HEK293T (cell line): ENCODE data around the gene ST8SIA2.

Source experiments
- CTCF ChIA-PET: fragments of 350-600 bp; formaldehyde crosslinking; extraction: SDS; loops from one replicate; lab custom pipeline; 2021; ENCODE audit warnings: antibody characterized with exemption, inconsistent platforms; lab: Yijun Ruan, JAX
- POLR2A ChIA-PET: fragments of 350-600 bp; formaldehyde crosslinking; extraction: SDS; loops from one replicate; lab custom pipeline; 2020; ENCODE audit warnings: antibody characterized with exemption, inconsistent platforms; lab: Yijun Ruan, JAX
- DNase-seq: peaks from one replicate; pipeline ENCODE4 v3.0.0; 2012; ENCODE audit warnings: mixed read lengths; ENCODE audit errors: extremely low spot score
- ARNT ChIP-seq: fragments of 450-650 bp; IDR thresholded peaks from 2 replicates; pipeline ENCODE4 v1.6.1; 2017; ENCODE audit warnings: mild to moderate bottlenecking
- BHLHE40 ChIP-seq: fragments of 450-650 bp; IDR thresholded peaks from 2 replicates; pipeline ENCODE4 v1.6.1; 2016; ENCODE audit warnings: mild to moderate bottlenecking, moderate library complexity, borderline replicate concordance
- CTBP1 ChIP-seq: fragments of 450-650 bp; IDR thresholded peaks from 2 replicates; pipeline ENCODE4 v1.6.1; 2016; ENCODE audit warnings: borderline replicate concordance
- ELF4 ChIP-seq: fragments of 450-650 bp; IDR thresholded peaks from 2 replicates; pipeline ENCODE4 v1.6.1; 2017; ENCODE audit warnings: antibody characterized with exemption
- FOXA1 ChIP-seq: fragments of 450-650 bp; IDR thresholded peaks from 2 replicates; pipeline ENCODE4 v1.6.1; 2016; ENCODE audit warnings: mild to moderate bottlenecking
- FOXK2 ChIP-seq: fragments of 450-650 bp; IDR thresholded peaks from 2 replicates; pipeline ENCODE4 v1.6.1; 2016; ENCODE audit warnings: mild to moderate bottlenecking
- FOXM1 ChIP-seq: fragments of 450-650 bp; IDR thresholded peaks from 2 replicates; pipeline ENCODE4 v1.6.1; 2017; ENCODE audit warnings: mild to moderate bottlenecking, borderline replicate concordance
- HDGF ChIP-seq: fragments of 450-650 bp; IDR thresholded peaks from 2 replicates; pipeline ENCODE4 v1.6.1; 2017; ENCODE audit warnings: antibody characterized with exemption, borderline replicate concordance
- L3MBTL2 ChIP-seq: fragments of 450-650 bp; conservative IDR thresholded peaks from 2 replicates; pipeline ENCODE4 v1.6.1; 2016; ENCODE audit warnings: mild to moderate bottlenecking
- LEF1 ChIP-seq: fragments of 450-650 bp; IDR thresholded peaks from 2 replicates; pipeline ENCODE4 v1.6.1; 2017; ENCODE audit warnings: mild to moderate bottlenecking, borderline replicate concordance
- NFRKB ChIP-seq: fragments of 450-650 bp; IDR thresholded peaks from 2 replicates; pipeline ENCODE4 v1.6.1; 2016; ENCODE audit warnings: mild to moderate bottlenecking, moderate library complexity
- SP1 ChIP-seq: fragments of 450-650 bp; IDR thresholded peaks from 2 replicates; pipeline ENCODE4 v1.6.1; 2017
- SUZ12 ChIP-seq: fragments of 450-650 bp; IDR thresholded peaks from 2 replicates; pipeline ENCODE4 v1.6.1; 2016; ENCODE audit warnings: mild to moderate bottlenecking
- TARDBP ChIP-seq: fragments of 450-650 bp; IDR thresholded peaks from 2 replicates; pipeline ENCODE4 v1.6.1; 2016
- ZNF384 ChIP-seq: fragments of 450-650 bp; IDR thresholded peaks from 2 replicates; pipeline ENCODE4 v1.6.1; 2016
- TF ChIP-seq, protein P1 (sequence below): fragments of 450-650 bp; IDR thresholded peaks from 2 replicates; pipeline ENCODE4 v1.6.1; 2016

ST8SIA2 gene, protein sequence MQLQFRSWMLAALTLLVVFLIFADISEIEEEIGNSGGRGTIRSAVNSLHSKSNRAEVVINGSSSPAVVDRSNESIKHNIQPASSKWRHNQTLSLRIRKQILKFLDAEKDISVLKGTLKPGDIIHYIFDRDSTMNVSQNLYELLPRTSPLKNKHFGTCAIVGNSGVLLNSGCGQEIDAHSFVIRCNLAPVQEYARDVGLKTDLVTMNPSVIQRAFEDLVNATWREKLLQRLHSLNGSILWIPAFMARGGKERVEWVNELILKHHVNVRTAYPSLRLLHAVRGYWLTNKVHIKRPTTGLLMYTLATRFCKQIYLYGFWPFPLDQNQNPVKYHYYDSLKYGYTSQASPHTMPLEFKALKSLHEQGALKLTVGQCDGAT

DNA sequence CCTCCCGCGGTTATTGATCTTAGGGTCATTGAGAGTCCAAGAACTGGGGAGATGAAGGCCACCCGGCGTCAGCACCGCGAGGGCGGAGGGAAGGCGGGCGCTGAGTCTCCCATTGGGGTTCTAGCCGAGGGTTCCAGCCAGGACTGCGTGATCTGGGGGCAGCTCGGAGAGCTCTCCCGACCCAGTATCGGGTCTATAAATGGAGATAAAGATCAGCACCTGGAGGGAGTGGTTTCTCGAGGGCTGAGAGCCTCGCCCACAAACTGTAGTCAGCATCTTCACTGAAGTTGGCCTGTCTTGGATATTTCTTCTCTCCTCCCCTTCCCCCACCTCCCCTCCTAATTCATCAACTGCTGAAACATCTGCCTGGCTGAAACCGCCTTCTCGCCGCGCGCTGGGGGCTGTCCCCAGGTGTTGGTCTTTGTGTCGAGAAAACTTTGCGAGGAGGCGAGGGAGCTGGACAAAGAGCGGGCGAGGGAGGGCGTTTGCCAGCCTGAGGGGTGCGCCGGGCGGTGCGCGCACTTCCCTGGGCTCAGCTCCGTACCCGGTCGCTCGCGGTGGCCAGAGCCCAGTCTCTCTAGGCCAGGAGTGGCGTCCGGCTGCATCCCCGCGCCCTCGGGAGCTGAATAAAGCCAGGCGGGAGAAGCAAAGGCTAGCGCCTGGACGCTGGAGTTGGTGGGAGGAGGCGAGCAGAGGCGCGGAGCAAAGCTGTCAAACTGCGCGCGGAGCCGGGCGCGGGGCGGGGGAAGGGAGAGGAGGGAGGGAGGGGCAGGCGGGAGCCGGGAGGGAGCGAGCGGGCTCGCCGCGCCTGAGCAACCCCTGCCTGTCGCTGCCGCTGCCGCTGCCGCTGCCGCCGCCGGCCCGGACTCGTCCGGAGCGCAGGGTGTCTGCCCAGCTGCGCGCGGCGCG, at the start of gene ST8SIA2:
Gene ST8SIA2 (plus strand): TSS at position 811 of the 909 bp plus-strand sequence. CDS start 184 bp downstream, outside the sequence.
- peak; percentile 71 for DNase-seq

DNA sequence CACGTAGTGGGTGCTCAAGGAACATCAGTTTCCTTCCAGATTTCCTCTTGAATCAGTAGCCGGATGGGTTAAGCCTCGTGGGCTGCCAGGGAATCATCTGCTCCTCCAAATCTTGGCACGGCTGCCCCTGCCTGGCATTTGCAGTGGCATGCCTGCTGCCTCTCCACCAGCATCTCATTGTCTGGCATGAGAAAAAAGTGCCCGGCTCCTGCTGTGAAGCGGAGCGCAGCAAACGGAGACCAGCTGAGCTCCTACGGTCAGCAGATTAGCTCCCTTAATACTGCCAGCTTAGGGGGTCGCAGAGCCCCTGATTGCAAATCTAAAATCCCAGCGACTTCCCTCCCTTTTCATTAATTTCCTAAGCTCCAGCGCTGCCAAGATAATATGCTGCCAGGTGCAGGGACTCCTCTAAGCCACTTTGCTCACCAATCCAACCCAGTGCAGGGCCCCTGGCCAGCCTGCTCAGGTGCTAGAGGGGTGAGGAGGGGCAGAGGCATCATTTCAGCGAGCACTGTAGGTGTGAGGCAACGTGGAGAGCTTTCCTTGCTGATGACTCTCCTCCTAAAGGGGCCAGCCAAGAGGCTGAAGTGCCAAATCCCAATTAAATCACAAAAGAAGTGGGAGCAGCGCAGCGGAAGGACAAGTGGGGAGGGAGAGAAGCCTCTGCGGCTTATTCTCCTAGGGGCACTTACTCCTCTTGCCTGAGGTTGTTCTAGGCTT, 49.6 kb upstream of the ST8SIA2 start:
- ChIA-PET CTCF (no interaction called here), POLR2A (interaction anchor here (0.8 kb wide), 1 partner anchor 49 kb away, joined by 3 read pairs; the partner anchor contains the start of gene ST8SIA2)
- TF ChIP-seq LEF1 (no peak), FOXM1 (no peak), TARDBP (no peak), FOXA1 (no peak), BHLHE40 (no peak), SP1 (no peak), L3MBTL2 (no peak), ZNF384 (no peak), SUZ12 (no peak), HDGF (no peak), ELF4 (no peak), CTBP1 (no peak), ARNT (no peak)
- TF ChIP-seq, protein P1, sequence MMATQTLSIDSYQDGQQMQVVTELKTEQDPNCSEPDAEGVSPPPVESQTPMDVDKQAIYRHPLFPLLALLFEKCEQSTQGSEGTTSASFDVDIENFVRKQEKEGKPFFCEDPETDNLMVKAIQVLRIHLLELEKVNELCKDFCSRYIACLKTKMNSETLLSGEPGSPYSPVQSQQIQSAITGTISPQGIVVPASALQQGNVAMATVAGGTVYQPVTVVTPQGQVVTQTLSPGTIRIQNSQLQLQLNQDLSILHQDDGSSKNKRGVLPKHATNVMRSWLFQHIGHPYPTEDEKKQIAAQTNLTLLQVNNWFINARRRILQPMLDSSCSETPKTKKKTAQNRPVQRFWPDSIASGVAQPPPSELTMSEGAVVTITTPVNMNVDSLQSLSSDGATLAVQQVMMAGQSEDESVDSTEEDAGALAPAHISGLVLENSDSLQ: no peak
- no peak for DNase-seq

More for the DNA sequence above, at the start of gene ST8SIA2:
- ChIA-PET CTCF (interaction anchor here (0.6 to 1.4 kb wide), 2 partner anchors 9 kb away, joined by 3 read pairs; no protein-coding TSS in a partner anchor), POLR2A (interaction anchor here (0.9 to 1.7 kb wide), 2 partner anchors 9 to 49 kb away, joined by 3 to 5 read pairs; no protein-coding TSS in a partner anchor)
- TF ChIP-seq LEF1 (no peak), ELF4 (no peak), ZNF384 (no peak), FOXM1 (no peak), SP1 (no peak)

DNA sequence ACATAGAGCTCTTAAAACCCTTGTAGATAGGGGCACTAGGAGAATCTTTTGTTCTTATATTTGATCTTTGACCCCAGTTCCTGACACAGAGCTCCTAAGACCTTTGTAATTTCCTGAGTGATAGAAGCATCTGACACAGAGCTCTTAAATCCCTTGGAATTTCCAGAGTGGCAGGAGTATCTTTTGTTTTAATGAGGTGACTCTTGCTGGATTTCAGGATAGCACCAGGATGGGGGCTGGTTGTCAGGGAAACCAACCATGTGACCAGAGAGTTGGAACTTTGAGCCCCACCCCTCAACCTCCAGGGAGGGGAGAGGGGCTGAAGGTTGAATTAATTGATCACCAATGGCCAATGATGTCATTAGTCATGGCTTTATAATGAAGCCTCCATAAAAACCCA, 47.6 kb upstream of the ST8SIA2 start:
- no peak for DNase-seq
- TF ChIP-seq FOXA1 (no peak), L3MBTL2 (no peak), FOXM1 (no peak), FOXK2 (no peak), ZNF384 (no peak), ARNT (no peak), TARDBP (no peak), SP1 (no peak)
- ChIA-PET CTCF (no interaction called here), POLR2A (no interaction called here)

DNA sequence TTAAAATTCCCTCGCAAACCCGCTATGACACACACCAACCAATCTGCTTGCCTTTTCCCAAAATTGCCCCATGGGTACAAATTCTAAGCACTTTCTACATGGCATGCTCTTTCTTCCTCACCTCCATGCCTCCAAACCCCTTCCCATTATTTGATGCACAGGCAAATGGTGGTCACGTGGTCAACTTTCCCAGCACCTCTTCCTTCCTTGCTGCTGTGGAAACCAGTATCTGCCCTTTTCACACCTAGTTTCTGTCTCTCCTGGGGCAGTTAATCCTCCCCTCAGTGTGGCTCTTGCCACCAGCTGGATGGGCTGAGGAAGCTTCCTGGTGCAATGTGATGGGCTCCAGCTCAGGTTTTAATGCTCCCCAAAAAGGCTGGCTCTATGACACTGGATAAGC, 38.4 kb upstream of the ST8SIA2 start:
- POLR2A ChIA-PET: no interaction called here
- CTCF ChIA-PET: no interaction called here
- TF ChIP-seq ZNF384 (no peak), FOXM1 (no peak), SP1 (no peak), ARNT (no peak), FOXA1 (no peak), HDGF (no peak), L3MBTL2 (no peak), TARDBP (no peak), LEF1 (no peak), FOXK2 (no peak), CTBP1 (no peak), NFRKB (no peak), ELF4 (no peak), BHLHE40 (no peak)
- TF ChIP-seq, protein P1: no peak
- no peak for DNase-seq

DNA sequence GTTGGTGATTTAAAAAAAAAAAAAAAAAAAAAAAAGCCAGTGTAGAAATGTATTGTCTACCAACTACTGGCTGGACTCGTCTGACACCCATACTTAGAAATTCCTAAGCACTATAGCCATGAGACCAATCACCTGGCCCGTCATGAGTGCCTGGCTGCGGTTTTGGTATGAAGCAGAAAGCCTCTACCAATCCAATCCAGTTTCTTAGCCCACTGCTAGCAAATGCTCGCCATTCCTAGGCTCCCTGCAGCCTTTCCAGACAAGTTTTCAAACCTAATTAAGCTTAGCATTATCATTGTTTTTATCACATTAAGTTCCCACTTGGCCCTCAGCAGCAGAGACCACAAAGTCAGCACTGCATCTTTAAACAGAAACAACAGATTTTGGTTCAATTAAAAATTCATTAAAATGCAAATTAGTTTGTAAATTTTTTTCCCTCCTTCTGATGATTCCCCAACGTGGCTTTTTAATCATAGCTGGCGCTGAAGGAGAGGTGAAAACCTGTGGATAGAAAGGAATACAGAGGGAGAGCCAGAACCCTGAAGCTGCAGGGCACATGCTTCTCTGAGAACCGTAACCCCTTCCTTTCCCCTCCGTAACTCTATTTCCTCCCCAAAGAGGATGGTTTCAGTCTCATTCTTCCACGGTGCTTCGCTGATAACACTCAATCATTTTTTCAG, 32.2 kb upstream of the ST8SIA2 start:
- TF ChIP-seq ARNT (no peak), BHLHE40 (no peak), FOXM1 (no peak), CTBP1 (no peak), SUZ12 (no peak), HDGF (no peak), TARDBP (no peak), NFRKB (no peak), SP1 (no peak), LEF1 (no peak), FOXA1 (no peak), ZNF384 (no peak), FOXK2 (no peak), L3MBTL2 (no peak), ELF4 (no peak)
- TF ChIP-seq, protein P1: no peak
- ChIA-PET CTCF (no interaction called here), POLR2A (no interaction called here)
- no peak for DNase-seq
